ENCODE measurements around the gene CAPN12. TPM values are rescaled to one million over a fixed set of nuclear protein-coding genes. Genes with fewer than 3 reads are reported as not detected.

The CAPN12 gene
- total and polyA plus RNA-seq, 4 donors: 3.8 to 28.7 (median 8.8) TPM

DNA sequence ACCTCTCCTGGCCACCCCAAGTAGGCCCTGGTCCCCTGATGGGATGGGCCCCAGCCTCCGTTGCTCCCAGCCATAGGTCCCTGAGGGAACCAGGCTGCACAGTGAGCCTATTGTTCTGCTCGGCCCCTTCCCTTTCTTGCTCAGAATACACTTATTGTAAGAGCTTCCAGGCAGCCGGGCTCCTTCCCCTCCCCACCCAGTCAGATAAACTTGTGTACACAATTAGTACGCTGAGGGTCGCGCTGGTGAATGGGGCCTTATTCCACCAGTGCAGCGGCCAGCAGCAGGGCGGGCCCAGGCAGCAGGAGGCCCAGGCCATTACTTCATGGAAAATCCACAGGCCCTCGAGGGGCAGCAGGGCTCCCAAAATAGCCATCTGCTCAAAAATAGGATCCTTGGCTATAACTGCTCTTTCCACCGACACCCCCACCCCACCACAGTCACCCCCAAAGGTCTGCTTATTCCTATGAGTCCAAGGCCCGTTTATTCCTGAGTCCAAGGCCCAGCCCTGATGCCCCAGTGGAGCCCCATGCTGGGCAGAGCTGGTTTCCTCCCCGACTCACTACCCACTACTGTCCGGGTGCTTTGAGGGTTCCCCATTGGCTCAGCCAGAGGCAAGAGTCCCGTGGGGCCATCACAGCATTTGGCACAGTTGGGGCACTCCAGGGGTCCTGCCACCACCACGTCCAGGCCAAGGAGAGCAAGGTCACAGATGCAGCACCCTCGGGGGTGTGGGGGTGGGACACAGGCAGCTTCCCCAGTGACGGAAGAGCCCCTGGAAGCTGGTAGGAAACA lies 22.1 kb downstream of the CAPN12 start:
- DNase-seq (ENCODE audit: low spot score): no peak
- H3K9ac ChIP-seq (ENCODE audit: low read depth in 1 of 2, low read length in 2 of 2): no peak overlapping the region

GRCh38 chr19:38721496-38721895 lies 22.8 kb downstream of the CAPN12 start:
- DNase-seq (ENCODE audit: low spot score): no peak
- H3K4me3 ChIP-seq (ENCODE audit: low read depth in 1 of 3, low read length in 3 of 3): no peak overlapping the region
- no peaks in the 10 kb centered on the region for H3K9me3 ChIP-seq (ENCODE audit: control insufficient read depth in 4 of 4, low read length in 3 of 4)
- H3K27ac ChIP-seq (ENCODE audit: low read depth in 1 of 2, low read length in 2 of 2): peak overlapping the region in 1 of 2 donors; percentile 25
- H3K4me1 ChIP-seq (ENCODE audit: control insufficient read depth in 4 of 4, insufficient read depth in 4 of 4, low read length in 3 of 4): peaks cover 1 to 13% (median 6%) of the 10 kb centered on the region in 4 donors
- TF ChIP-seq, protein P1, sequence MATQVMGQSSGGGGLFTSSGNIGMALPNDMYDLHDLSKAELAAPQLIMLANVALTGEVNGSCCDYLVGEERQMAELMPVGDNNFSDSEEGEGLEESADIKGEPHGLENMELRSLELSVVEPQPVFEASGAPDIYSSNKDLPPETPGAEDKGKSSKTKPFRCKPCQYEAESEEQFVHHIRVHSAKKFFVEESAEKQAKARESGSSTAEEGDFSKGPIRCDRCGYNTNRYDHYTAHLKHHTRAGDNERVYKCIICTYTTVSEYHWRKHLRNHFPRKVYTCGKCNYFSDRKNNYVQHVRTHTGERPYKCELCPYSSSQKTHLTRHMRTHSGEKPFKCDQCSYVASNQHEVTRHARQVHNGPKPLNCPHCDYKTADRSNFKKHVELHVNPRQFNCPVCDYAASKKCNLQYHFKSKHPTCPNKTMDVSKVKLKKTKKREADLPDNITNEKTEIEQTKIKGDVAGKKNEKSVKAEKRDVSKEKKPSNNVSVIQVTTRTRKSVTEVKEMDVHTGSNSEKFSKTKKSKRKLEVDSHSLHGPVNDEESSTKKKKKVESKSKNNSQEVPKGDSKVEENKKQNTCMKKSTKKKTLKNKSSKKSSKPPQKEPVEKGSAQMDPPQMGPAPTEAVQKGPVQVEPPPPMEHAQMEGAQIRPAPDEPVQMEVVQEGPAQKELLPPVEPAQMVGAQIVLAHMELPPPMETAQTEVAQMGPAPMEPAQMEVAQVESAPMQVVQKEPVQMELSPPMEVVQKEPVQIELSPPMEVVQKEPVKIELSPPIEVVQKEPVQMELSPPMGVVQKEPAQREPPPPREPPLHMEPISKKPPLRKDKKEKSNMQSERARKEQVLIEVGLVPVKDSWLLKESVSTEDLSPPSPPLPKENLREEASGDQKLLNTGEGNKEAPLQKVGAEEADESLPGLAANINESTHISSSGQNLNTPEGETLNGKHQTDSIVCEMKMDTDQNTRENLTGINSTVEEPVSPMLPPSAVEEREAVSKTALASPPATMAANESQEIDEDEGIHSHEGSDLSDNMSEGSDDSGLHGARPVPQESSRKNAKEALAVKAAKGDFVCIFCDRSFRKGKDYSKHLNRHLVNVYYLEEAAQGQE (IDR thresholded peaks at IDR 0.05): no peak
- no peak for TF ChIP-seq SP1 (IDR thresholded peaks at IDR 0.05)
- TF ChIP-seq, protein P2, sequence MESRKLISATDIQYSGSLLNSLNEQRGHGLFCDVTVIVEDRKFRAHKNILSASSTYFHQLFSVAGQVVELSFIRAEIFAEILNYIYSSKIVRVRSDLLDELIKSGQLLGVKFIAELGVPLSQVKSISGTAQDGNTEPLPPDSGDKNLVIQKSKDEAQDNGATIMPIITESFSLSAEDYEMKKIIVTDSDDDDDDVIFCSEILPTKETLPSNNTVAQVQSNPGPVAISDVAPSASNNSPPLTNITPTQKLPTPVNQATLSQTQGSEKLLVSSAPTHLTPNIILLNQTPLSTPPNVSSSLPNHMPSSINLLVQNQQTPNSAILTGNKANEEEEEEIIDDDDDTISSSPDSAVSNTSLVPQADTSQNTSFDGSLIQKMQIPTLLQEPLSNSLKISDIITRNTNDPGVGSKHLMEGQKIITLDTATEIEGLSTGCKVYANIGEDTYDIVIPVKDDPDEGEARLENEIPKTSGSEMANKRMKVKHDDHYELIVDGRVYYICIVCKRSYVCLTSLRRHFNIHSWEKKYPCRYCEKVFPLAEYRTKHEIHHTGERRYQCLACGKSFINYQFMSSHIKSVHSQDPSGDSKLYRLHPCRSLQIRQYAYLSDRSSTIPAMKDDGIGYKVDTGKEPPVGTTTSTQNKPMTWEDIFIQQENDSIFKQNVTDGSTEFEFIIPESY (IDR thresholded peaks at IDR 0.05): no peak
- no peak for TF ChIP-seq FOXA2 (IDR thresholded peaks at IDR 0.05)
- no peak for TF ChIP-seq ATF3 (IDR thresholded peaks at IDR 0.05)
- TF ChIP-seq FOXA1 (IDR thresholded peaks at IDR 0.05): no peak
- TF ChIP-seq GABPA (IDR thresholded peaks at IDR 0.05 in 1 of 2, conservative IDR thresholded peaks at IDR 0.05 in 1 of 2): no peak
- TF ChIP-seq, protein P3, sequence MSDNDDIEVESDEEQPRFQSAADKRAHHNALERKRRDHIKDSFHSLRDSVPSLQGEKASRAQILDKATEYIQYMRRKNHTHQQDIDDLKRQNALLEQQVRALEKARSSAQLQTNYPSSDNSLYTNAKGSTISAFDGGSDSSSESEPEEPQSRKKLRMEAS (IDR thresholded peaks at IDR 0.05): no peak
- TF ChIP-seq NR2F2 (IDR thresholded peaks at IDR 0.05): no peak
- WGBS: 96% methylated on average over 20 of the region's 20 CpGs
- no peaks in the 10 kb centered on the region for H3K27me3 ChIP-seq (ENCODE audit: control insufficient read depth in 4 of 4, insufficient read depth in 4 of 4, low read length in 3 of 4)
- peaks cover 21 to 86% (median 44%) of the 10 kb centered on the region in 4 donors for H3K36me3 ChIP-seq (ENCODE audit: control insufficient read depth in 4 of 4, insufficient read depth in 3 of 4, low read depth in 1 of 4, low read length in 3 of 4)
- H3K9ac ChIP-seq (ENCODE audit: low read depth in 1 of 2, low read length in 2 of 2): no peak overlapping the region

More for the DNA sequence above, 22.1 kb downstream of the CAPN12 start:
- 75% methylated on average over 17 of the region's 17 CpGs for WGBS
- no peaks in the 10 kb centered on the region for H3K27me3 ChIP-seq (ENCODE audit: control insufficient read depth in 4 of 4, insufficient read depth in 4 of 4, low read length in 3 of 4)
- TF ChIP-seq RXRA (IDR thresholded peaks at IDR 0.05) (peak in 1 of 2 donors; percentile 5), HNF4G (IDR thresholded peaks at IDR 0.05) (no peak), NR2F2 (IDR thresholded peaks at IDR 0.05) (peak; percentile 20)
- peaks cover 21 to 87% (median 42%) of the 10 kb centered on the region in 4 donors for H3K36me3 ChIP-seq (ENCODE audit: control insufficient read depth in 4 of 4, insufficient read depth in 3 of 4, low read depth in 1 of 4, low read length in 3 of 4)
- peaks cover 1 to 13% (median 6%) of the 10 kb centered on the region in 4 donors for H3K4me1 ChIP-seq (ENCODE audit: control insufficient read depth in 4 of 4, insufficient read depth in 4 of 4, low read length in 3 of 4)
- H3K9me3 ChIP-seq (ENCODE audit: control insufficient read depth in 4 of 4, low read length in 3 of 4): no peaks in the 10 kb centered on the region
- H3K4me3 ChIP-seq (ENCODE audit: low read depth in 1 of 3, low read length in 3 of 3): no peak overlapping the region
- H3K27ac ChIP-seq (ENCODE audit: low read depth in 1 of 2, low read length in 2 of 2): peak overlapping the region; percentile 25 to 36
